ENCODE results near the gene ERP27.

Gene ERP27

DNA sequence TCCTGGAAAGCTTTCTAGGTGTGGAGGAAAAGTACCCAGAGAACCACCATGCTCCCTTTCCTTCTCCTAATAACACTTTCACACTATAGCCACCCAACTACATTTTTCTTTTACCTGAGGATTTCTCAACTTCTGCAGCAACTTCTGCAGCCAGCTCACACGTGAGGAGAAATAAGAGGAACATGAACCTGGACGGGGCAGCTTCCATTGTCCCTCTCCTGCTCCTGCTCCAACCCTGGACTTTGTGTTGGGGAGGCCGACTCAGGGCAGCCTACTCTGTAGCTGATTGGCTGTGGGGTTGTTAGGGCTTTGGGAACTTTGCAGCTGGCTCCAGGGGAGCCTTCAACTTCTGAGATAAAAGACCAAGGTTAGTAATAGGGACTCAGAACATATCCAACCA is at the start of gene ERP27:
TSS of gene ERP27 (minus strand) at position 237 of the 400 bp plus-strand sequence. CDS start at position 208, 29 bp downstream.
- no peak for DNase-seq

DNA sequence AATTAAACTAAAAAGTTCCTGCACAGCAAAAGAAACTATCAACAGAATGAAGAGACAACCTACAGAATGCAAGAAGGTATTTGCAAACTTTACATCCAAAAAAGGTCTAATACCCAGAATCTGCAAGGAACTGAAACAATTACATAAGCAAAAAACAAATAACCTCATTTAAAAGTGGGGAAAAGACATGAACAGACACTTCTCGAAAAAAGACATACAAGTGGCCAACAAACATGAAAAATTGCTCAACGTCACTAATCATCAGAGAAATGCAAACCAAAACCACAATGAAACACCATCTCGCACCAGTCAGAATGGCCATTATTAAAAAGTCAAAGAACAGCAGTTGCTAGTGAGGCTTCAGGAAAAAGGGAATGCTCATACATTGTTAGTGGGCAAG is 49.7 kb upstream of the ERP27 start:
- no peak for DNase-seq

DNA sequence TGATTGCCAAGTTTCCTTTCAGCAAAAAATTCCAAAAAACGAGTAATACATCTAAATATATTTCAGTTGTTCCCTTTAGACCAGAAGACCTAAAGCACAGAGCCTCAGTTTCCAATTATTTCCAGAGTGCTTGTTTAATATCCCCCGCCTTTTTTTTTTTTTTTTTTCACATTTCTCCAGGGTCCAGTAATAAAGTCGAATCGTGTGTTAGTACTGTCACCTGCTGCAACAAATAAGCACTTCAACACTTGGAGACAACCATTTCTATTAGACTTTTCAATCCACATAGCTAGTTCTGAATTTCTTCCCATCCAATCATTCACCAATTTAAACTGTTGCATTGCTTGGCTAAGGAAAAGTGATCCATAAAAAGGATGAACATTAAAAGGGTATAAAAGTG is 48.1 kb upstream of the ERP27 start:
- no peak for DNase-seq

DNA sequence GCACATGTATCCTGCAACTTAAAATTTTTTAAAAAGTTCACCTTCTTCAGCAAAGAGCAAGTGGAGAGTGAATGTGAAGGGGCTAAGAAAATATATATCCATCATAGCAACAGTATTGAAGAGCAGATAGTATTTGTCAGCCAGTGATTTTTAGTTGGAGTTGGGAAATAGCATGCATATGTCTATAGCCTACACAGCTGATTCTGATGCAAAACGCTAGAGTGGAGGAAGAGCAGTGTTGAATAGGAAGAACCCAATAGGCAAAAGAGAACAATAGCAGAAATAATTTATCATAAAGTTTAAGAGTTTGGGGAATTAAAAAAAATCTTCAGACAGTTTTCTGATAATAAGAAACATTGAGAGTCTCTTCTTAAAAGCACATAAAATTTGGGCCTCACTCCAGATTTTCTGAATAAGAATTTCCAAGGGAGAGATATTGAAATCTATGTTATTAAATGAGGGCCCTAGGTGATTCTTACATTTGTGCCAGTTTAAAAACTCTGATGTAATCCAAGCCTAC is 46.5 kb upstream of the ERP27 start:
- DNase-seq = no peak

DNA sequence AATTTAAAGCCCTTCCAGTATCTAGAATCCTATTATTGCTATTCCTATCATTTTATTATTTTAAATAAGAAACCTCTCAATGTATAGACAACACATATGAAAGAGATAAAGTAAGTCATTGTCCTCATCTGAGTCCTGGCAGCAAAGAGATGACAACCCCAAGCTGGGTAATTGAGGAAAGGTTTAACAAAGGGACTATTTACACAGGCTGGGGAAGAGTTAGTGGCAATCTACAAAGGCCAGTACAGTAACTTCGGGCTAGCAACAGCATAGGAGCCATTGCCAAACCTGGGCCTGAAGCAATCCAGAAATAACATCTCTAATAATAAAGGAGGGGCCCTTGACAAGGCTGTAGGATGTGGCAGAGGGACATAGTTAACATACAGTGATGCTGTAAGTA is 45.7 kb upstream of the ERP27 start:
- no peak for DNase-seq

DNA sequence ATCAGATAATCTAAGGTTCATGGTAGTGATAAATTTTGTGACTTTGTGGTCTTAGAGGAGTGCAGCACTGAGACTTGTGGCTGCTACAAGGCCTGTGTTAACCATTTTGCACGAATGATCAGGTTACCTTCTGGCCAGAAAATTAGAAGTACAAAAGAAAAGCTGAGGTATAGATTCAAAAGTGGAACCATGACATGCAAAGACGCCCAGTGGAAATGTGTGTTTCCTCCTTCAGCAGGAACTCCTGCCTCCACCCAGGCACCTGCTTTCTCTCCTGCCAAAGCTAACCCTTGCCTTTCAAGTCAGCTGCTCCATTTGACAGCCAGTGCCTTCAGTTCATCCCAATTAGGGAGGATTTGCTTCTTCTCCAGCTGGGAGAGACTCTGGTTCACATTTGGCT is 44.7 kb upstream of the ERP27 start:
- no peak for DNase-seq

DNA sequence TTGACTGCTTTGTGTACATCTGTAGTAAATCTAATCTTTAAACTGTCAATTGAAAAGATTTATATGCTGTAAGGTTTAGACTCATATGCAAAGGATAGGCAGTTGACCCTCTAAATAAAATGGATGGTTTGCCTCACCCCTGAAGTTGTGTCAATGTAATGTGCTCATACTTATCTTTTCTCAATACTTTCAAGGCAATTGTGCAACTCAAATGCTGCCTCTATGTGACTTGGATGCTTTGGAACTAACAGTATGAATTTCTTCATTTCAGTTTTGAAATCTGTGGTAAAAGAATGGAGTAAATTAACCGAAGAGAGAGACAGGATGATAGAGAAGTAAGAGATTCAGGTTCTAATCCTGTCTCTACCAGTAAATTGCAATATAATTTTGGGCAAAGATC is 44.2 kb upstream of the ERP27 start:
- no peak for DNase-seq

DNA sequence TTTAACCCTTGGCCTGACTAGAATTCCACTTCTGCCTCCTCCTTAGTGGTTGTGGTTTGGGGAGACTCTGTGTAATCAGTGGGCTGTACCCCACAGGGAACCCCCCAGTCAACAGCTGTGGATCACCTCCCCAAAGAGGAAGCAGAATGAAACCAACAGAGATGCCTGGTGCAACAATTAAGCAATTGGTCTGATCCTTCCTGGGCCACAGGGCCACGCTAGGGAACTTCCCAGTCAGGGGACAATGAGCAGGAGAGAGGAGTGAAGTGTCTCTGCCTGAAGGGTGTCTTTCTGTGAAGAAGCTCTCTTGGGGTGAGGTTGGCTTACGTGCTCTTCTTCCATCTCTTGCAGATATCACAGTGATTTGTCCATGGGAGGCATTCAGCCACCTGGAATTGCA is 42.7 kb upstream of the ERP27 start:
- DNase-seq = peak; percentile 65

DNA sequence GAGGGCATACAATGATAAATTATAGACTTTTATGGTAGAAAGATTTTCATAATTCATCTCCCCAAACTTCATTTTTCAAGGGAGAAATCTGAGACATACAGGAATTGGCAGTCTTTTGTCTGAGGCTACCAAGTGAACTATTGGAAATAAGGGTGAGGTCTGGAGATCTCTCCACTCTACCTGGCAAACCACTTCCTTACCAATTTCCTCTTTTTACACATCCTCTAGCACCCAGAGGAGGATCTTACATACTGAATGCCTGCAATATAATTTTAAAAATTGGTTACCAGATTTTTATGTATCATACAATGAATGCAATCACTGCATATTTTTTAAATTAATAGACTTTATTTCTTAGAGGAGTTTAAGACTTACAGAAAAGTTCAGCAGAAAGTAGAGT is 41.1 kb upstream of the ERP27 start:
- no peak for DNase-seq

DNA sequence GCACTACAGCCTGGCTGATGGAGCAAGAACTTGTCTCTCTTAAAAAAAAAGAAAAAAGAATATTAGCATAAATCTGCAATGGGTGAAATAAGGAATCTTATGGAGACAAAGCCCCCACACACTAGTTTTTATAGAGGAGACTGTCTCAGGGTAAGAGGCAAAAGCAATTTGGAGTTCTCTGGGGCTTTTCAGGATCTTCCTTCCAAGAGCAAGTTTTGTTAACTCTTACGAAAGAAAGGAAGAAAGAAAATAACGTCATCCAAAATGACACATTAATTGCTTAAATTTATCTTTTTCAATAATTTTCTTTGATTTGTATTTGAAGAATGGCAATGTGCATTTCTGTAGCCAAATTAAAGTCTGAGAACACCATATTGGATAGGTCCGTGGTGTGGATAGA is 38.3 kb upstream of the ERP27 start:
- no peak for DNase-seq

DNA sequence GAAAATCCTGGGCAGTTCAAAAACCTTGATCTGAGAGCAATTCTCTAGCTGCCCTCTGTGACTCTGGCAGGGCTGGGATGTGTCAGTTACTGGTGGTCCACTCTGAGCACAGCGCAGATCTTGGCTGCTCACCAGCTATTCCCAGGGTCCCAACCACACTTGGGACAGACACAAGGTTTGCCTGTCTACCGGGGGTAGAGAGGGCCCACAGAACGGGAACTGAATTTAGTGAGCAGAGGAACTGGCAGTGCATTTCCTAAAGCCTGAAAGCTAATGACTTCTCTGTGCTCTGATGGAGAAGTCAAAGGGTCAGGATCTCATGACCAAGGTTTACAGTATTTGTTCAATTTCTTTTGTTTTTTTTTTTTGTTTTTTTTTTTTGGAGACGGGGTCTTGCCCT is 37.1 kb upstream of the ERP27 start:
- DNase-seq = no peak

DNA sequence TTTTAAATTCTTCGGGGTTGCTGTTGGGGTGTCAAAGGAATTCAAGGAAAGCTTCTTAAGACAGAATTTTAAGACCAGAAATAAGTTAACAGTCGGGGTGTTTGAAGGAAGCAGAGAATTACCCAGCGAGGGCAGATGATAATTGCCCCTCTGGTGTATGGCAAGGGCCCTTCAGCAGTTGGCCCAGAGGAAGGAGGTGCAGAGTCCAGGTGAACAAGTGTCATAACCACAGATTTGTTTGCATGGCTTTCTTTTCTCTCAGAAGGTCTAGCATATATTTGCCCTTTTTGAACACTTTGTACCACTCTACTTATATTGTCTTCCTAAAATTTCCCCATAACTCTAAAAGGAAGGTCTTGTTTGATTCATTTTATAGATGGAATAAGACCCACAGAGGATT is 36.3 kb upstream of the ERP27 start:
- DNase-seq = no peak

DNA sequence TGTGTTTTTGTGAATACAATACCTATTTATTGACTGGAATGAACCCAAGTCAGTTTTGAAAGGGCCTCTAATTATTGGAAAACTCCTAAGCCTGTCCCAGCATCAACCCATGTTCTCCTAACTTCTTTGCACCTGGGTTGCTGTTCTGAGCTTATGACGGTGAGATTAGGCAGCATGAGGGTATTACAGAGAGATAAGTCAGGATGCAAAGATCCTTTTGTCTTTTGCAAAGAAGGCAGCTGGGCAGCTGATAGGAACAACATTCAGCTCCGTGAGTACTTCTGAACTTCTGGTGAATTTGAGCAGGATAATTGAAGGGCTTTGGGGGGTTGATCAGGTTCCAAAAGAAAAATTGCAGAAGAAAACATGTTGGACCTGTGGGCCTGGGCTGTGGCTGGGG is 34.5 kb upstream of the ERP27 start, which contains the start of gene PDE6H:
TSS of gene PDE6H (plus strand) at position 227 of the 400 bp plus-strand sequence. CDS start 4,971 bp downstream, outside the sequence.
- no peak for DNase-seq

DNA sequence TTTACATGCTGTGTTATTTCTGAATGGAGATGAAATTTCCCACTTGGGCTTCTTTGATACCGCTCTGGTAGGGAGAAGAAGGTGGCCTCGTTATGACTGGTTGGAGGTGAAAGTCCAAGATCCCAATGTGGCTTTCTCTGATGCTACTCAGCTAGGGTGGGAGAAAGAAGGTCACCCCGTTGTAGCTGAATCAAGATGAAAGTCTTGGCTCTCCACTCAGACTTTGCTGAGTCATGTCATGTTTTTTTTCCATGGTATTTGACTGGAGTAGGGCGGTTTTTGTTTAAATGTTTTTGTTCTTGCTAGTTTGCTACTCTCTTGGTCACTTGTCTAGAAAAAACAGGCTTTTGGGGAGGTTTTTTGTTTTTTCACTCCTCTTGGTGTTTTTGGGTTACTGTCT is 32.1 kb upstream of the ERP27 start:
- DNase-seq = no peak

DNA sequence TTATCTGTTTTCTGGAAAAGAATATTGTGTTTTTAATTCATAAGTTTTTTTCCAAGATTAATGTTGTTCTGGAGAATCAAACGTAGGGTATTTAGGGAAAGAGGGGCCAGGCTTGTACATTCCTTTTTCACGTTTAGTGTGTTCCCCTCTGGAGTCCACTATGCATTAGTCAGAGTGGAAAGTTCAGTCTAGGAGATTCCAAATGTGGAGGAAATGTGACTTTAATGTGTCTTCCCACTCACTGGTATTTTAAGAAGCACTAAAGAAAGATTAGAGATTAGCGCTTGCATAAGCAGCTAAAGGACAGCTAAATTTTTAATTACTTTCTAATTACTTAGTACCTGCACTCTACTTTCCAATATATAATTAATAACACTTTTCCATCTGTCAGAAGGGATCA is 30.1 kb upstream of the ERP27 start:
- no peak for DNase-seq

DNA sequence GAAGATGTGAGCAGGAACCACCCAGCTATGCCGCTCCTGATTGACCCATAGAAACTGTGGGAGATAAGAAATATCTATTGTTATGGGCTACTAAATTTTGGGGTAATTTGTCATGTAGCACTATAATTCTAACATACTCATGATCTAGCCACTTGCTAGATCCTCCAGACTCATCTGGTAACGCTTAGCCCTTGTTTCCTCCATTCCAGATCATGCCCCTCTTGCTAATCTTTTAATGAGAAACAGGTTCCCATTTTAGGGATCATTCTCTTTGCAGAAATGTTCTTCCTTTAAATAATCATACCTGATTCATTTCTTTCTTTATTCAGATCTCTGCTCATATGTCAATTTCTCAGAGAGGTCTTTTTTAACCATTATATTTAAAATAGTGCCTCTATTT is 26.9 kb upstream of the ERP27 start:
- DNase-seq = no peak

DNA sequence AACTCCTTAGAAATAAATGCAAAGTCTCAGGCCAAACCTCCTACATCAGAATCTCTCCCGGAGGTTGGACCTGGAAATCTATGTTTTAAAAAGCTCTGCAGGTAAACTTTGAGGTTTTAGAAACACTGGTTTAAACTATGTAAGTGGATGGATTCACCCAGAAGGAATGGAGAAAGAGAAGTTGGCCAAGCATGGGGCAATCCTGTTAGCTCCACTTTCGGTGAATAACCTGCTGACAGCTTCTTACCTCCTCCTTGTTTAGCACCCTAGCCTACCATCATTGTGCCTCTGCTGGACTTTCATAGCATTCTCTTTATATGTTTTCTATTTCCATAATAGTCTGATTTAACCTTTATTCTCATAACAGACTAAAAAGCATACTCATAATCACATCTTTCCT is 26.1 kb upstream of the ERP27 start:
- no peak for DNase-seq

DNA sequence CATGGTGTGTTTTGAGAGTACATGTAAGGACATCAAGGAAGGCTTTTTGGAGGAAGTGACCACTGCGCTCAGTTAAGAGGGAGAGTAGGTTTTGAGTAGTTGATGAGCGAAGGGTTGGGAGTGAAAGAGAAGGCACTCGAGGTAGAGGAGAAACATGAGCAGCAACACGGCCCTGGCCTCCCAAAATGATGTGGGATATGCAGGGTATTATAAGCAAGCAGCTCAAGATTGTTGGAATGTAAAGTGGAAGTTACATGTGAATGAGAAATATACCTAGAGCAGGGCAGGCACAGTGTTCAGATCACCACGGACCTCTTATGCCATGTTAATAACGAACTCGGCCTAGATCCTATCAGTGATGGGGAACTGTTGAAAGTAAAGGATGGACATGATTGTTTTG is 25.2 kb upstream of the ERP27 start:
- DNase-seq = no peak

DNA sequence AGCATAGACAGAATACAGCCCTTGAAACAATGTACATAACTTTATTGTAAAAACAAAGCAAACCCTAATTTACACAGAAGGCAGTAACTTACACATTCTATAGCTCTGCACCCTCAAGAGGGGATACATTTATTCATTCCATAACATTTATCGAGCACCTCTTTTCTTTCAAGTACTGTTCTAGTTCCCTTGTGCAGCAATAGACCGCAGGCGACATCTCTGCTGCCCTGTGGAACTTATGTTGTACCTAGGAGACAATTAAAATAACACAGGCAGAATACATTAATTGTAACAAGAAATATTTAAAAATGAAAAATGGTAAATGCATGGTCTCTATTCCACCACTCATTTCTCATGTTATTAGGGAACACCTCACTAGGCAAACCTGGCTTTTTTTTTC is 24.5 kb upstream of the ERP27 start:
- DNase-seq = no peak

DNA sequence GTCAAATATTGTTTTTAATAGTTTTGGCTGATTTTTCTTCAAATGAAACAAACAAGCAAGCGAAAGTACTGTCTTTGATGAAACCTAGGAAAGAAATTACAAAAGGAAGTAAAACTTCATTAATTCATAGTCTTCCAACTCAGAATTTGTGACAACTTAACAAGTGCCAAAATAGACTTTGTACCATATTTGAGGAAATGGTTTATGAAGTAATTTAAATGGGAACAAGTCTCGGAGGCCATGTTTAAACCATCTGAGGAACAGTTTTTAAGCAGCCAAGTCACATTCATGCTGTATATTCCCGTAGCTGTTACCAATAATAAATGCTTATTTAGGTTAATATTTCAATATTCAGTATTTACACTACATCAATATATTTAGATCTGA is 23.8 kb upstream of the ERP27 start:
- no peak for DNase-seq

DNA sequence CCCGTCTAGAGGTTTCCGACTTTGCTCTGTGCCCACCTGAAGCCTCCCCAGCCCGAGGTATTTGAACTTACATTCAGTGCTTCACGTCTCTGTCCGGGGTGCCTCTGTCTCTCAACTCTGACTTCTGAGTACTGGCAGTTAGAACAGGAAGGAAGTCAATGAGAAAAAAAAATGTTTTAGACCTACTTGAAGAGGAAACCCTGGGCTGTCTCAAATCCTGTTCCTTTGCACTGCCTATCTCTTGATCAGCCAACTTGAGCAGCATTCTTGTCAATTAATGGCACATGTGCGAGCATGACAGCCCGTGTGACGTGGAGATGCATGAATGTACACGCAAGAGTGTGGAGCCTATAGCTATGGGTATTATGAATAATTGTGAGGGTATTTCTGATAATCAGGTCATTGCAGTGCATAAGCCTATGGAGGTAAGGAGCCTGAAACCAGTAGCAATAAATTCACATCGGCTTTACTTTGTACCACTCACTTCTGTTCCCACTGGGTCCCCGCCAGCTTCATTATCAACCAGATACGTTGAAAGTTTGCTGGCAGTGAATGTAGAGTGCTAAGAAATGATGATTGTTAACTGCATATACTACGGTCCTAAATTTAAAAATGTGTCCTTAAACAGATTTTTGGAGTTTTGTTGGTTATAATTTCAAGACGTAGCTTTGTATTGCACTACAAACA is 23.3 kb upstream of the ERP27 start, which contains the start of gene ARHGDIB:
TSS of gene ARHGDIB (minus strand) at position 136 of the 687 bp plus-strand sequence. CDS start 10,889 bp downstream, outside the sequence.
- DNase-seq = peak; percentile 90

DNA sequence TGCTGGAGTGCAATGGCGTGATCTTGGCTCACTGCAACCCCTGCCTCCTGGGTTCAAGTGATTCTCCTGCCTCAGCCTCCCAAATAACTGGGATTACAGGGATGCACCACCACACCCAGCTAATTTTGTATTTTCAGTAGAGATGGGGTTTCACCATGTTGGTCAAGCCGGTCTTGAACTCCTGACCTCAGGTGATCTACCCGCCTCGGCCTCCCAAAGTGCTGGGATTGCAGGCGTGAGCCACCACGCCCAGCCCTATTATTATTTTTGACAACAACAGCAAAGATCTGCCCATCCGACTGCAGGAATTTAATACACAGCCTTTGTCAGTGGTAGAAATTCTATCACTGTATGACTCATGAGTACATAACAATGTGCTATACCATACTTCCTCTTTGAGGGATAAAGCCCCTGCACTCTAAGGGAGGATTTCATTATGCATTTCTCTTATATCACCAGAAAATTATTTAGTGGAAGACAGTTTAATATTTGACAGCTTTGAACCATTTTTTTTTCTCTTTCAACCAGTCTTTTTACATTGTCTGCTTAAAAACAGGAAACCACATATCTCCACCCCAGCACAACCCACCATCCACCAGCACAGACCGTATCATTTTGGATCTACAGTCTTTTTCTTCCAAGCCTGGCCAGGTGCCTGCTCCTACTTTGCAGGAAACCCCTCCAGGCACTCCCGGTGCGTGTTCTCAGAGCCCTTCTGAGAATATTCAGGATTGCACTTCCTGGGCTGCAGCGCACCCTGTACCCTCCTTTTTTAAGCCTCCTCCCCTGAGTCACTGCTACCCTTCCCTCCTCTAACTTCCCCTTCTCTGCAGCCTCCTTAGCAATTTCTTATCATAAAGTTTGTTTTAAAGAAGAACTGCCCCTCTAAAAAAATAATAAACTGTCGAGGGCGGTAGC is 22.5 kb upstream of the ERP27 start:
- DNase-seq = peak; percentile 53

DNA sequence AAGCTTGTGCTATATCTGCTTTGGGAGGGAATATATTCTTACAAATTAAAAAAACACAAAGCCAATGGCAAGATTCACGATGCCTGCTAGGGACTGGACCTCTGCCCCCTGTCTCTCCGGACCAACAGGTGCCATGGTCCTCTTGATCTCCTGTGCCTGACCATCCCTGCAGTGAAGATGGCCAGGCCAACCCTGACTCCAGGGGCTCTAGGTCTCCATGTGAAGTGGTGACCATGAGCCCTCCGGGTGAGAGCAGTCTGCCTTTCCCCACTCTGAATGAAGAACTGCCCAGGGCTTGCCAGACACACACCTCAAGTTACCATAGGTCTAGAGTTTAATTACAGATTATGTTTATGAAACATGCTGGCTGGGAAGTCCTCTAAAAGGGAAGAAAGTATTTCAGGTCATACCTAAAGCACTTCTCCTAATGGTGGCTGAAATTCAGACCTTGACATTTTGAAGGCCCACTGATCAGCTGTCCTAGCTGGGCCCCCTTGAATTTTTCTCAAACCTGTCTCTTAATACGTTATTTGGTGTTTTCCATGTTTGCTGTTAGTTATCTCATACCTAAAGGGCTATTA is 21.7 kb upstream of the ERP27 start:
- DNase-seq = no peak

DNA sequence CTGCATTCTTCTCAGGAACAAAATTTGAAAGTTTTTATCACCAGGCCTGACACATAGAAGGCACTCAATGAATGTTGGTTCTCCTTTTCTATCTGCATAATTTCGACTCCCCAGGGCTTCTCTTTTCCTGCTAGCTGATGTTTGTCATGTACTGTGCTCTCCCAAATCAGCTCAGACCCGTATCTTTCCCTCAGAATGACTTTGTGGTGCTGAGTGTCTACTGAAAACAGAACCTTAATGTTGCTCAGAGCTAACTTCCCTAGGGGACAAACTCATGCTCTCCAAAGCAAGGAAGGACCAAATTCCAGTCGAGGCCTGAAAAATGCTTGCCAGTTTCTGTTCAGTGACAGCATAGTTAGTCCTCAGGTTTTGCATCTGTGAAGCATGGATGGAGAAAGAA is 21.1 kb upstream of the ERP27 start:
- DNase-seq = no peak
